Bronchial epithelial cell (primary cell): ENCODE measurements around the gene ZNF334. TPM values are rescaled to one million over a fixed set of nuclear protein-coding genes. Genes with fewer than 3 reads are reported as not detected.

ENCODE experiments used
- DNase-seq: peaks from one replicate; pipeline ENCODE4 v3.0.0-alpha.2; 2010; ENCODE audit warnings: low read depth
- FAIRE-seq: peaks from 2 replicates; lab custom pipeline; 2011; peaks lifted over from hg19 to GRCh38; lab: Jason Lieb, UNC
- H3K27me3 ChIP-seq: 2 replicates; pipeline ENCODE4 v1.5.1; 2011; ENCODE audit warnings: low read length; ENCODE audit not compliant: control insufficient read depth, insufficient read depth
- H3K36me3 ChIP-seq: 2 replicates; pipeline ENCODE4 v1.5.1; 2011; ENCODE audit warnings: low read length; ENCODE audit not compliant: control insufficient read depth, insufficient read depth
- H3K4me3 ChIP-seq: 2 replicates; pipeline ENCODE4 v1.5.1; 2011; ENCODE audit warnings: mild to moderate bottlenecking, low read depth, low read length, control low read depth
- total RNA-seq: library from RNA; depleted of rRNA; stranded (reverse); fragments of >200 nt; gene quantifications from 2 replicates; pipeline ENCODE4 v1.2.1, GENCODE V29; 2014
- TF ChIP-seq, protein P1 (sequence below): IDR thresholded peaks from 2 replicates; pipeline ENCODE4 v1.5.1; 2011; ENCODE audit warnings: mild to moderate bottlenecking, moderate library complexity, low read length, control low read depth, inconsistent platforms; ENCODE audit not compliant: insufficient read depth, severe bottlenecking

The ZNF334 gene
- total RNA-seq, 1 donor from 2014 or later: 1.6 TPM

DNA sequence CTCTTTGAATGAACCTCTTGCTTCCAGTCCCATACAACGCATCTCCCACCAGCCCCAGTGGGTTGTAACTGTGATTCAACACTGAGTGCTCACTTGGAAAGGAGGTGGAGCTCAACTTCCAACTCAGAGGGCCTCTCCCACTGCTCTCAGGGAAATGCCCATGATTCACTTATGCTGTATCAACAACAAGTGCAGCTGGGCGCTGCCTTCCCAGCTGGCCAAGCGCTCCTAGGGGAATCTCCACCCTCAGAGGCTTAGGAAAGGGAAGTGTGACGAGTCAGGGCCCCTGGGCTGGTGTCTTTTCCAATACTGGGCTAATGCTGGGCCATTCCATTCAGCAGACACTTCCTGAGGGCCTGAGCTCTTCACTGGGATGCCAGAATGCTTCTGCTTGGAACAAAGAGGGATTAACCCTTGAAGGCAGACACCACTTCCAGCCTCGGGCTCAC, 45.2 kb upstream of the ZNF334 start:
- FAIRE-seq (no peak), DNase-seq (peak; percentile 95)
- H3K27me3 ChIP-seq: no peaks in the 10 kb centered on the region
- no peak overlapping the region for H3K4me3 ChIP-seq
- H3K36me3 ChIP-seq: no peaks in the 10 kb centered on the region
- TF ChIP-seq, protein P1, sequence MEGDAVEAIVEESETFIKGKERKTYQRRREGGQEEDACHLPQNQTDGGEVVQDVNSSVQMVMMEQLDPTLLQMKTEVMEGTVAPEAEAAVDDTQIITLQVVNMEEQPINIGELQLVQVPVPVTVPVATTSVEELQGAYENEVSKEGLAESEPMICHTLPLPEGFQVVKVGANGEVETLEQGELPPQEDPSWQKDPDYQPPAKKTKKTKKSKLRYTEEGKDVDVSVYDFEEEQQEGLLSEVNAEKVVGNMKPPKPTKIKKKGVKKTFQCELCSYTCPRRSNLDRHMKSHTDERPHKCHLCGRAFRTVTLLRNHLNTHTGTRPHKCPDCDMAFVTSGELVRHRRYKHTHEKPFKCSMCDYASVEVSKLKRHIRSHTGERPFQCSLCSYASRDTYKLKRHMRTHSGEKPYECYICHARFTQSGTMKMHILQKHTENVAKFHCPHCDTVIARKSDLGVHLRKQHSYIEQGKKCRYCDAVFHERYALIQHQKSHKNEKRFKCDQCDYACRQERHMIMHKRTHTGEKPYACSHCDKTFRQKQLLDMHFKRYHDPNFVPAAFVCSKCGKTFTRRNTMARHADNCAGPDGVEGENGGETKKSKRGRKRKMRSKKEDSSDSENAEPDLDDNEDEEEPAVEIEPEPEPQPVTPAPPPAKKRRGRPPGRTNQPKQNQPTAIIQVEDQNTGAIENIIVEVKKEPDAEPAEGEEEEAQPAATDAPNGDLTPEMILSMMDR: no peak

DNA sequence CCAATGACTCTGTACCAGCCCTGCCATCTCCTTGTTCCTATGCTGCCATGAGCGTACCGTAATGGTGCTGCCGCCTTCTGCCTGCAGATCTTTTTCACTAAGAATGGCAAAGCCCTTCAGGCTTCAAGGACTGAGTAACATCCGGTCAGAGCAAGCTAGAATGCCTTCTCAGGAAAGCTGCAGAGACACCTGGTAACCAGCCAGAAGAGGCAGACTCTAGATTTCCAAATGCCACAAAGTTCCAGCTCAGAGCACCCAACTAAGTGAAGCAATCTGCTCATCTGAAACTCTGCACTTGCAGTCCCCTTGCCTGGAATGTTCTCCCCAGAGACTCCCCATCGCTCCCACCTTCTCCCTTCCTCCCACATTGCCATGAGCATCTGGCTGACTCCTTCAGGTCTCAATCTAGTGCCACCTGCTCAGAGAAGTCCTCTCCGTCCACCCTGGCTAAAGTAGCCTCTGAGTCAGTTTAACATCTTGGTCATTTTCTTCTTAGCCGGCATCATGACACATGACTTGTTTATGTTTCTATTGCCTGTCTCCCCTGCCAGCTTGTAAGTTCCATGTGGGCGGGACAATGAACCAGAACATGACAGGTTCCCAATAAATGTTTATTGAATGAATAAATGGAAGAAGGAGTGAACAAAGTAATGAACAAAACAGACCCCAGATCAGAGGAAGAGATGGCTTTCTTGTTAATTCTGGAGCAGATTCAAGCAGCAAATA, 44.0 kb upstream of the ZNF334 start:
- DNase-seq (peak; percentile 78), FAIRE-seq (no peak)
- no peaks in the 10 kb centered on the region for H3K36me3 ChIP-seq
- H3K4me3 ChIP-seq: no peak overlapping the region
- TF ChIP-seq, protein P1: no peak
- H3K27me3 ChIP-seq: no peaks in the 10 kb centered on the region

DNA sequence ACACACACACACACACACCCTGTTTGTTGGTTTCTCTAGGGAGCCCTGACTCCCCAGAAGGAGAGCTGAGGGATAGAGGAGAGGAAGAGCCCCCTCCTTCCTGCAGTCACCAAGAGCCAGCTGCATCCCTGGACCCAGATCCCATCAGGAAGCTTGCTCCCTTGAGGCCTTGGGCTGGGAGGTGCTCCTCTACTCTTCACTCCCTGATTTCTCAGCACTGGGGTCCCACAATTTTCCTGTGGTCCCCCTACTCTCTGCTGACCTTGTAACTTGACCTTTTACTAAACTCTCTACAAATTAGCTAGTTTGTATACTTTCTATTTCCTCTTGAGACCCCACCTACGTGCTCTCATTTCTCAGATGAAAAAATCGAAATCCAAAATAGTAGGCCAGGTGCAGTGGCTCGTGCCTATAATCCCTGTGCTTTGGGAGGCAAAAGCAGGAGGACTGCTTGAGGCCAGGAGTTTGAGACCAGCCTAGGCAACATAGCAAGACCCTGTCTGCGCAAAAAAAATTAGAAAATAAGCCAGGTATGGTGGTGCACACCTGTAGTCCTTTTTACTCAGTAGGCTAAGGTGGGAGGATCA, 42.1 kb upstream of the ZNF334 start:
- Histone ChIP-seq H3K4me3 (no peak overlapping the region), H3K27me3 (peaks cover 2% of the 10 kb centered on the region), H3K36me3 (no peaks in the 10 kb centered on the region)
- TF ChIP-seq, protein P1: no peak
- DNase-seq: no peak
- no peak for FAIRE-seq

DNA sequence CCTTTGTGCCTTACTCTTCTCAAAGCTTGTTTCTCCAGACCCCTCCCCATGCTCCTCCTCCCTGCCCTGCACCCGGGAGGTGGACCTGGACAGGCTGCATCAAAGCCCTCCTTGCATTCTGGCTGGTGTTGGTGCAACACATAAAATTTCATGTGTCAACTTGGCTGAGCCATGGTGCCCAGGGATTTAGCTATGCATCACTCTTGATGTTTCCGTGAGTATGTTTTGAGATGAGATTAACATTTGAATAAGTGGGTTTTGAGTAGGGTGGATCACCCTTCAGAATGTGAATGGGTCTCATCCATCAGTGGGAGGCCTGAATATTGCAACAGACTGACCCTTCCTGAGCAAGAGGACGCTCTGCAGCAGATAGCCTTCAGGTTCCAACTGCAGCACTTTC, 41.5 kb upstream of the ZNF334 start:
- H3K4me3 ChIP-seq: no peak overlapping the region
- TF ChIP-seq, protein P1: no peak
- H3K27me3 ChIP-seq: peaks cover 3% of the 10 kb centered on the region
- DNase-seq (no peak), FAIRE-seq (no peak)
- H3K36me3 ChIP-seq: no peaks in the 10 kb centered on the region

DNA sequence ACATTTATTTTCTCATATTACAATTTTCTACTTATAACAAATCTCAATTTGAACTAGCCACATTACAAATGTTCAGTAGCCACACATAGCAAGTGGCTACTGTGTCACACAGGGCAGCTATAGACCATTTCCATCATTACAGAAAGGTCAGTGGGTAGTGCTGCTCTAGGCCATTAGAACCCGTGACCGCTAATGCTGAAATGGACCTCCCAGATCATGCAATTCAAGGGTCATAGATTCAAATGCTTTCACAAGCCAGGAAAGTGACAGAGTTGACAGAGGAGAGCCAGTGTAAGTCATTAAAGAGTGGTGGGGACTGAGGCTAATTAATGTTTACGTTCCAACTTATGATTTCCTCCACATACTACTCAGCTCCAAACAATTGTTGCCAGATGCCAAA, 40.6 kb upstream of the ZNF334 start:
- H3K27me3 ChIP-seq: peaks cover 3% of the 10 kb centered on the region
- DNase-seq (no peak), FAIRE-seq (no peak)
- TF ChIP-seq, protein P1: no peak
- H3K4me3 ChIP-seq: no peak overlapping the region
- no peaks in the 10 kb centered on the region for H3K36me3 ChIP-seq
